A549 (cell line): ENCODE results near the gene KCNB1. TPM values are rescaled to one million over a fixed set of nuclear protein-coding genes. Genes with fewer than 3 reads are reported as not detected.
A peak's percentile ranks its signal among the peaks of the same experiment; 100 is the strongest.

ENCODE experiments used
- ATAC-seq, 2 experiments: fragments of 200-7000 bp in 1 of 2; fragments of >200 bp in 1 of 2; cut with Nextera tagmentation in 1 of 2; cut with Tn5 transposase in 1 of 2; 3 replicates each; pipeline versions ENCODE4 v1.8.0 to v1.9.1; 2018 to 2020; ENCODE audit warnings: mild to moderate bottlenecking in 1 of 2, moderate library complexity in 1 of 2
- CTCF ChIA-PET: fragments of 300-600 bp; sonication (Branson Sonifier 250); formaldehyde crosslinking; extraction: SDS; loops from one replicate; lab custom pipeline; 2021; ENCODE audit warnings: antibody characterized with exemption, inconsistent platforms; lab: Yijun Ruan, JAX
- POLR2A ChIA-PET: fragments of 350-600 bp; formaldehyde crosslinking; extraction: SDS; loops from one replicate; lab custom pipeline; 2021; ENCODE audit warnings: antibody characterized with exemption, inconsistent platforms; lab: Yijun Ruan, JAX
- DNase-seq, 2 experiments: peaks; one replicate each; pipeline versions ENCODE4 v3.0.0 to v3.0.0-alpha.2; 2011 to 2016; ENCODE audit warnings: low read depth in 1 of 2, low spot score in 1 of 2
- FAIRE-seq: peaks from 2 replicates; lab custom pipeline; 2011; peaks lifted over from hg19 to GRCh38; lab: Jason Lieb, UNC
- H3K27ac ChIP-seq, 2 experiments: fragments of >200 bp; sonication (Bioruptor Twin); formaldehyde crosslinking; 3 replicates each; pipeline ENCODE4 v1.5.1; 2016 to 2017
- H3K4me1 ChIP-seq: fragments of >200 bp; sonication (Bioruptor Twin); formaldehyde crosslinking; 3 replicates; pipeline ENCODE4 v1.6.1; 2016
- H3K4me2 ChIP-seq: fragments of >200 bp; sonication (Bioruptor Twin); formaldehyde crosslinking; 3 replicates; pipeline ENCODE4 v1.6.1; 2016
- H3K4me3 ChIP-seq: fragments of >200 bp; sonication (Bioruptor Twin); formaldehyde crosslinking; 3 replicates; pipeline ENCODE4 v1.5.1; 2016
- H3K9me3 ChIP-seq: fragments of >200 bp; sonication (Bioruptor Twin); formaldehyde crosslinking; 3 replicates; pipeline ENCODE4 v1.6.1; 2016
- CEBPB ChIP-seq, 2 experiments: fragments of >200 bp in 1 of 2; sonication (Bioruptor Twin) in 1 of 2; formaldehyde crosslinking in 1 of 2; IDR thresholded peaks; 2 replicates each; pipeline ENCODE4 v1.6.1; 2012 to 2016
- FOSL2 ChIP-seq, 2 experiments: fragments of 450-650 bp in 1 of 2; fragments of >200 bp in 1 of 2; sonication (Bioruptor Twin) in 1 of 2; formaldehyde crosslinking; IDR thresholded peaks; 2 replicates each; pipeline versions ENCODE4 v1.5.0 to v1.6.1; 2016 to 2020; ENCODE audit warnings: mild to moderate bottlenecking in 1 of 2, moderate library complexity in 1 of 2
- GATA3 ChIP-seq: IDR thresholded peaks from 2 replicates; pipeline ENCODE4 v1.6.1; 2012; ENCODE audit warnings: borderline replicate concordance
- HDAC2 ChIP-seq: fragments of 200-600 bp; sonication (generic); IDR thresholded peaks from 2 replicates; pipeline ENCODE4 v1.6.1; 2016
- HOXB13 ChIP-seq: fragments of 250-450 bp; sonication (Bioruptor Pico); IDR thresholded peaks from 2 replicates; pipeline ENCODE4 v1.5.0; 2020; ENCODE audit warnings: low read depth, mild to moderate bottlenecking, moderate library complexity
- JUN ChIP-seq, 2 experiments: fragments of >200 bp; sonication (Bioruptor Twin); formaldehyde crosslinking; IDR thresholded peaks; 2 replicates in 1 of 2; 3 replicates in 1 of 2; pipeline ENCODE4 v1.6.1; 2016 to 2017
- MAZ ChIP-seq: fragments of 150-350 bp; IDR thresholded peaks from 2 replicates; pipeline ENCODE4 v1.6.1; 2014; ENCODE audit warnings: antibody characterized with exemption, low read depth, low read length, borderline replicate concordance
- NFE2L2 ChIP-seq: fragments of 150-350 bp; conservative IDR thresholded peaks from 2 replicates; pipeline ENCODE4 v1.6.1; 2014; ENCODE audit warnings: low read length
- RAD21 ChIP-seq, 2 experiments: fragments of >200 bp in 1 of 2; sonication (Bioruptor Twin) in 1 of 2; formaldehyde crosslinking in 1 of 2; IDR thresholded peaks in 1 of 2; conservative IDR thresholded peaks in 1 of 2; 2 replicates in 1 of 2; 3 replicates in 1 of 2; pipeline ENCODE4 v1.6.1; 2012 to 2018; ENCODE audit warnings: inconsistent platforms in 1 of 2
- TFCP2L1 ChIP-seq: fragments of 250-450 bp; sonication (Bioruptor Pico); IDR thresholded peaks from 2 replicates; pipeline ENCODE4 v1.5.0; 2021; ENCODE audit warnings: mild to moderate bottlenecking
- ZC3H11A ChIP-seq: fragments of 450-650 bp; IDR thresholded peaks from 2 replicates; pipeline ENCODE4 v1.6.1; 2014; ENCODE audit warnings: antibody characterized with exemption, mild to moderate bottlenecking
- ZNF302 ChIP-seq: fragments of 250-450 bp; sonication (Bioruptor Pico); IDR thresholded peaks from 2 replicates; pipeline ENCODE4 v1.9.0; 2021; ENCODE audit warnings: inconsistent platforms, mild to moderate bottlenecking, moderate library complexity
- WGBS: methylation state at CpG from one replicate; pipeline ENCODE4 v1.1.6; 2017; ENCODE audit errors: missing lambda C conversion rate; 5-methylcytosine and 5-hydroxymethylcytosine counted together
- polyA plus RNA-seq, 4 experiments: library from polyadenylated mRNA; depleted of rRNA in 3 of 4; stranded (reverse); fragments of >200 nt; fragmentation: RNase III in 1 of 4; extraction: RNeasy Plus Mini Kit Qiagen cat#74134 plus additional on column Dnase treatment in 1 of 4; gene quantifications; 2 replicates in 3 of 4; 3 replicates in 1 of 4; pipeline ENCODE4 v1.2.3, GENCODE V29; 2011 to 2017
- TF ChIP-seq, protein P1 (sequence below): IDR thresholded peaks from 2 replicates; pipeline ENCODE4 v1.6.1; 2012
- TF ChIP-seq, protein P2 (sequence below): fragments of >200 bp; sonication (Bioruptor Twin); formaldehyde crosslinking; IDR thresholded peaks from 3 replicates; pipeline ENCODE4 v1.5.1; 2016
- TF ChIP-seq, protein P3 (sequence below): fragments of 150-350 bp; IDR thresholded peaks from 2 replicates; pipeline ENCODE4 v1.6.1; 2014; ENCODE audit warnings: low read depth, mild to moderate bottlenecking, low read length

KCNB1 gene
- polyA plus RNA-seq, 2 of the 4 experiments (the other 2 are of a cell fraction), result 0.12 to 0.28 TPM

DNA sequence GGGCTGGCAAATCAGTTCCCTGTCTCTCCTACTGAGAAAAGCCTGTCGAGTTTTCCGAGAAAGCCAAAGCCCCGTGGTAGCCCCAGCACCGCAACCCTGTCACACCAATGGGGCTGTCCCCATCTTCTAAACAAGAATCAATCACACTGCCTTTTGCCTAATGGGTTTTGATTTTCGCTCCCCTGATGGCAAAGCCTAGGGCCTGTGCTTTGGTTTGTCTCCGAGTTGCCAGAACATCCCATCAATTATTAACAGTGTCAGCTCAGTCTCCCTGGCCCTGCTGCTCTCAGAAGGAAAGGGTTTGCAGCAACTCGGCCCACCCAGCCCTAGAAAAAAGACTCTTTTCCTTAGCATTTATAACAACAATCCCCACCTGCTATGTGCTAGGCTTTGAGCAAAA lies 4.2 kb downstream of the KCNB1 start:
- 40% methylated on average over 7 of the region's 7 CpGs for WGBS
- POLR2A ChIA-PET, result no interaction called here

DNA sequence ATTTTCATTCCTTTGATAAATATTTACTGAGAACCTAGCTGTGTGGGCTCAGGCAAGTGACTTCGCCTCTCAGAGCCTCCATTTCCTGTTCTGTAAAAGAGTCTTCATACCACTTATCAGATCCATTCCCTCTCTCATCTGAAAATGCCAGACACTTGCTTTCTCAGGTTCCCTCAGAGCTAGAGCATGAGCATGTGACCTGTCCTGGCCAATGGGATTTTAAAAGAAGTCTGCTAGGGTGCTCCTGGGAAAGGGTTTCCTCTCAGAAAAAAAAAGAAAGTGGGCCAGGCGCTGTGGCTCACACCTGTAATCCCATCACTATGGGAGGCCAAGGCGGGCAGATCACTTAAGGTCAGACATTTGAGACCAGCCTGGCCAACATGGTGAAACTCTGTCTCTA lies 5.3 kb downstream of the KCNB1 start:
- 0 out of 3 replicates have a peak, but pooled peaks cover 7% of the 10 kb centered on the region for H3K4me1 ChIP-seq
- POLR2A ChIA-PET, result no interaction called here
- no peak for DNase-seq
- TF ChIP-seq NFE2L2, result no peak
- TF ChIP-seq GATA3, result no peak
- TF ChIP-seq, protein P1, sequence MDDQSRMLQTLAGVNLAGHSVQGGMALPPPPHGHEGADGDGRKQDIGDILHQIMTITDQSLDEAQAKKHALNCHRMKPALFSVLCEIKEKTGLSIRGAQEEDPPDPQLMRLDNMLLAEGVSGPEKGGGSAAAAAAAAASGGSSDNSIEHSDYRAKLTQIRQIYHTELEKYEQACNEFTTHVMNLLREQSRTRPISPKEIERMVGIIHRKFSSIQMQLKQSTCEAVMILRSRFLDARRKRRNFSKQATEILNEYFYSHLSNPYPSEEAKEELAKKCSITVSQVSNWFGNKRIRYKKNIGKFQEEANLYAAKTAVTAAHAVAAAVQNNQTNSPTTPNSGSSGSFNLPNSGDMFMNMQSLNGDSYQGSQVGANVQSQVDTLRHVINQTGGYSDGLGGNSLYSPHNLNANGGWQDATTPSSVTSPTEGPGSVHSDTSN, result no peak
- TF ChIP-seq RAD21 (conservative IDR thresholded peaks at IDR 0.05 in 1 of 2, IDR thresholded peaks at IDR 0.05 in 1 of 2), result no peak
- no peak for TF ChIP-seq JUN (IDR thresholded peaks at IDR 0.05)
- TF ChIP-seq, all 56 proteins: peak for 0
- H3K27ac ChIP-seq, result no peak overlapping the region
- no peak for FAIRE-seq
- no peak for ATAC-seq
- H3K4me2 ChIP-seq, result no peak overlapping the region
- WGBS, result 64% methylated on average over 3 of the region's 3 CpGs
- no peak overlapping the region for H3K4me3 ChIP-seq
- H3K9me3 ChIP-seq, result no peaks in the 10 kb centered on the region
- CTCF ChIA-PET, result interaction anchor here (0.6 to 13.2 kb wide), 5 partner anchors 11 to 573 kb away, joined by 3 to 291 read pairs (median 5); no protein-coding TSS in a partner anchor

More for the DNA sequence above, 4.2 kb downstream of the KCNB1 start:
- H3K4me2 ChIP-seq, result no peak overlapping the region; the same call in 2 of the 3 replicates
- H3K27ac ChIP-seq, result no peak overlapping the region
- FAIRE-seq (no peak), ATAC-seq (no peak), DNase-seq (no peak)
- CTCF ChIA-PET, result interaction anchor here (0.8 to 13.2 kb wide), 2 partner anchors 23 to 144 kb away, joined by 3 to 291 read pairs; no protein-coding TSS in a partner anchor
- H3K4me1 ChIP-seq, result peaks cover 13% of the 10 kb centered on the region; the same call in 2 of the 3 replicates
- TF ChIP-seq MAZ (no peak), ZC3H11A (no peak), HOXB13 (no peak), GATA3 (no peak), FOSL2 (IDR thresholded peaks at IDR 0.05) (no peak), FOSL2 (CRISPR knock-in tag; IDR thresholded peaks at IDR 0.05) (no peak), ZNF302 (no peak), HDAC2 (no peak), CEBPB (IDR thresholded peaks at IDR 0.05) (no peak), TFCP2L1 (no peak)
- TF ChIP-seq, protein P2, sequence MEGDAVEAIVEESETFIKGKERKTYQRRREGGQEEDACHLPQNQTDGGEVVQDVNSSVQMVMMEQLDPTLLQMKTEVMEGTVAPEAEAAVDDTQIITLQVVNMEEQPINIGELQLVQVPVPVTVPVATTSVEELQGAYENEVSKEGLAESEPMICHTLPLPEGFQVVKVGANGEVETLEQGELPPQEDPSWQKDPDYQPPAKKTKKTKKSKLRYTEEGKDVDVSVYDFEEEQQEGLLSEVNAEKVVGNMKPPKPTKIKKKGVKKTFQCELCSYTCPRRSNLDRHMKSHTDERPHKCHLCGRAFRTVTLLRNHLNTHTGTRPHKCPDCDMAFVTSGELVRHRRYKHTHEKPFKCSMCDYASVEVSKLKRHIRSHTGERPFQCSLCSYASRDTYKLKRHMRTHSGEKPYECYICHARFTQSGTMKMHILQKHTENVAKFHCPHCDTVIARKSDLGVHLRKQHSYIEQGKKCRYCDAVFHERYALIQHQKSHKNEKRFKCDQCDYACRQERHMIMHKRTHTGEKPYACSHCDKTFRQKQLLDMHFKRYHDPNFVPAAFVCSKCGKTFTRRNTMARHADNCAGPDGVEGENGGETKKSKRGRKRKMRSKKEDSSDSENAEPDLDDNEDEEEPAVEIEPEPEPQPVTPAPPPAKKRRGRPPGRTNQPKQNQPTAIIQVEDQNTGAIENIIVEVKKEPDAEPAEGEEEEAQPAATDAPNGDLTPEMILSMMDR, result no peak
- TF ChIP-seq, protein P1, result no peak
- H3K4me3 ChIP-seq, result no peak overlapping the region
- no peaks in the 10 kb centered on the region for H3K9me3 ChIP-seq

DNA sequence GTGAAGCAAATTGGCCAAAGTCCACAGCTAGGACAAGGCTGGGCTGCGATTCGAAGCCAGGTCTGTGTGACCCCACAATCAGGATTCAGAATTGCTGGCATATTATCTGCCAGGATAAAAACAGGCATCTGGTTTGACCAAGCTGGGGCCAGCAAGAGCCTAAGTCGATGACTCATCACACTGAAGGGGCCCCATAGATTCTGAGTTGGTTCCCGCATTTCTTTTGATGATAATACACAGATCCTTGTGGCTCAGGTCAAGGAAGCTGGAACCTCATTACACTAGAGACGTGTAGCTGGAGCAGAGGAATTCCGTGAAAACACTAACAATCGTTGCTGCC lies 6.5 kb downstream of the KCNB1 start:
- Histone ChIP-seq H3K4me3 (no peak overlapping the region), H3K27ac (no peak overlapping the region), H3K4me2 (no peak overlapping the region), H3K9me3 (no peaks in the 10 kb centered on the region), H3K4me1 (0 out of 3 replicates have a peak, but pooled peaks cover 7% of the 10 kb centered on the region)
- WGBS, result 35% methylated on average over 7 of the region's 7 CpGs
- no peak for TF ChIP-seq HOXB13
- TF ChIP-seq, protein P3, sequence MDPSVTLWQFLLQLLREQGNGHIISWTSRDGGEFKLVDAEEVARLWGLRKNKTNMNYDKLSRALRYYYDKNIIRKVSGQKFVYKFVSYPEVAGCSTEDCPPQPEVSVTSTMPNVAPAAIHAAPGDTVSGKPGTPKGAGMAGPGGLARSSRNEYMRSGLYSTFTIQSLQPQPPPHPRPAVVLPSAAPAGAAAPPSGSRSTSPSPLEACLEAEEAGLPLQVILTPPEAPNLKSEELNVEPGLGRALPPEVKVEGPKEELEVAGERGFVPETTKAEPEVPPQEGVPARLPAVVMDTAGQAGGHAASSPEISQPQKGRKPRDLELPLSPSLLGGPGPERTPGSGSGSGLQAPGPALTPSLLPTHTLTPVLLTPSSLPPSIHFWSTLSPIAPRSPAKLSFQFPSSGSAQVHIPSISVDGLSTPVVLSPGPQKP, result no peak
- no peak for TF ChIP-seq FOSL2 (IDR thresholded peaks at IDR 0.05)
- peak; percentile 50 for TF ChIP-seq FOSL2 (CRISPR knock-in tag; IDR thresholded peaks at IDR 0.05)
- POLR2A ChIA-PET, result no interaction called here
- no peak for ATAC-seq
- CTCF ChIA-PET, result interaction anchor here (1.2 to 13.2 kb wide), 7 partner anchors 8 to 142 kb away, joined by 3 to 291 read pairs (median 5); no protein-coding TSS in a partner anchor
- DNase-seq, result no peak
- no peak for FAIRE-seq
